ENCODE results near the gene THOC1.

DNA sequence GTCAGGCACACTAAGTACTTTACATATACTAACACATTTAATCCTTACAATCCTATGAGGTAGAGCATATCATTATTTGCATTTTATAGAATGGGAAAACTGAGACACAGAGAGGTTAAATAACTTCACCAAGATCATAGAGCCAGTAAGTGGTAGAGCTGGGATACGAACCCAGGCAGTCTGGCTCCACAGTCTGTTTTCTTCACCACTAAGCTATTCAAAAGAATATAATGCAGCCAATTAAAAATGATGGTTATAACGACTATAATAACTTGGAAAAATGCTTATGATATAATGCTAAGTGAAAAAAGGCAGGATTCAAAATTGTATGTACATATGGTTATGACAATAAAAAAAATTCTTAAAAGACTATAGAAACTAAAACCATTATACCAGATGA lies 7.3 kb downstream of the THOC1 start:
- TF ChIP-seq, protein P1, sequence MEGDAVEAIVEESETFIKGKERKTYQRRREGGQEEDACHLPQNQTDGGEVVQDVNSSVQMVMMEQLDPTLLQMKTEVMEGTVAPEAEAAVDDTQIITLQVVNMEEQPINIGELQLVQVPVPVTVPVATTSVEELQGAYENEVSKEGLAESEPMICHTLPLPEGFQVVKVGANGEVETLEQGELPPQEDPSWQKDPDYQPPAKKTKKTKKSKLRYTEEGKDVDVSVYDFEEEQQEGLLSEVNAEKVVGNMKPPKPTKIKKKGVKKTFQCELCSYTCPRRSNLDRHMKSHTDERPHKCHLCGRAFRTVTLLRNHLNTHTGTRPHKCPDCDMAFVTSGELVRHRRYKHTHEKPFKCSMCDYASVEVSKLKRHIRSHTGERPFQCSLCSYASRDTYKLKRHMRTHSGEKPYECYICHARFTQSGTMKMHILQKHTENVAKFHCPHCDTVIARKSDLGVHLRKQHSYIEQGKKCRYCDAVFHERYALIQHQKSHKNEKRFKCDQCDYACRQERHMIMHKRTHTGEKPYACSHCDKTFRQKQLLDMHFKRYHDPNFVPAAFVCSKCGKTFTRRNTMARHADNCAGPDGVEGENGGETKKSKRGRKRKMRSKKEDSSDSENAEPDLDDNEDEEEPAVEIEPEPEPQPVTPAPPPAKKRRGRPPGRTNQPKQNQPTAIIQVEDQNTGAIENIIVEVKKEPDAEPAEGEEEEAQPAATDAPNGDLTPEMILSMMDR (IDR thresholded peaks at IDR 0.05): no peak
- TF ChIP-seq POLR2A (IDR thresholded peaks at IDR 0.05): no peak
